NB4 (cell line): ENCODE results near the gene HELLS.

ENCODE experiments used
- DNase-seq: peaks from one replicate; pipeline ENCODE4 v3.0.0; 2010; ENCODE audit warnings: low read depth
- H3K4me3 ChIP-seq: one replicate; pipeline ENCODE4 v1.5.1; 2011; ENCODE audit warnings: mild to moderate bottlenecking, low read depth, low read length, moderate library complexity
- MYC ChIP-seq: IDR thresholded peaks from 2 replicates; pipeline ENCODE4 v1.6.1; 2011; ENCODE audit warnings: low read depth, low read length
- POLR2A ChIP-seq: IDR thresholded peaks from 2 replicates; pipeline ENCODE4 v1.6.1; 2011; ENCODE audit warnings: mild to moderate bottlenecking; ENCODE audit not compliant: insufficient read length; ENCODE audit errors: extremely low read depth
- TF ChIP-seq, protein P1 (sequence below): IDR thresholded peaks from 2 replicates; pipeline ENCODE4 v1.6.1; 2011; ENCODE audit warnings: low read depth, low read length
- TF ChIP-seq, protein P2 (sequence below): IDR thresholded peaks from one replicate; pipeline ENCODE4 v1.5.1; 2012; ENCODE audit warnings: low read depth, low read length

Gene HELLS

DNA sequence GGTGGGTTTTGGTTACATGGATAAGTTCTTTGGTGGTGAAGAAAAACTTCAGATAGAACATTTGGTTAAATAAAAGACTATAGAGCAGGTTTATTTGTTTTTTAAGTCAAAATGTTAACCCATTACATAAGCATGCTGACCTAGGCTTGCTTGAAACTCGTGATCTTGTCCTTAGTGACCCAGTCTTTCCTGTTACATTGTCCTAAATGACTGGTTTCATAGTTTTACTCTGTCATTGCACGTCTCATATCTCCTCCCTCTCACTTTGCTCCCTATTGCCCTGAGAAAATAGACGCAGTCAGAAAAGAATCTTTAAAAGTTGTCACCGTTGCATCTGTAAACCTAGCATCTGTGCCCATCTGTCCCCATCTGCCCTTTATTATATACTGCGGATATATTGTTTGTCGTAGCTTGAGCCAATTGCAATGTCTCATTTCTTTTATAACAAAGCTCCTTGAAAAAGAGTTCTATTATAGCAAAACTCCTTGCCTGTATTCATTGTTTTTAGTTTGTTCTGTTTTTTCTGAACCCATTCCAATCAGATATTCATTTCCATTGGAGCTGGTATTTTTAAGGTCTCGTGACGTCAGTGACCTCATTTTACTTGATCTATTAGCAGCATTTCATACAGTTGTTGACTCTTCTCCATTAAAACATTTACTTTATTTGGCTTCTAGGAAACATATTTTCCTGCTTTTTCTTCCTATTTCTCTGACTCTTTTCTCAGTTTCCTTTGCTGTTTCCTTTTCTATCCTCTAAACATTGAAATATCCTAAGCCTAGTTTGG lies 57.3 kb downstream of the HELLS start:
- DNase-seq, result no peak
- no peak for TF ChIP-seq MYC
- no peak for TF ChIP-seq POLR2A
- TF ChIP-seq, protein P1, sequence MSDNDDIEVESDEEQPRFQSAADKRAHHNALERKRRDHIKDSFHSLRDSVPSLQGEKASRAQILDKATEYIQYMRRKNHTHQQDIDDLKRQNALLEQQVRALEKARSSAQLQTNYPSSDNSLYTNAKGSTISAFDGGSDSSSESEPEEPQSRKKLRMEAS, result no peak
- TF ChIP-seq, protein P2, sequence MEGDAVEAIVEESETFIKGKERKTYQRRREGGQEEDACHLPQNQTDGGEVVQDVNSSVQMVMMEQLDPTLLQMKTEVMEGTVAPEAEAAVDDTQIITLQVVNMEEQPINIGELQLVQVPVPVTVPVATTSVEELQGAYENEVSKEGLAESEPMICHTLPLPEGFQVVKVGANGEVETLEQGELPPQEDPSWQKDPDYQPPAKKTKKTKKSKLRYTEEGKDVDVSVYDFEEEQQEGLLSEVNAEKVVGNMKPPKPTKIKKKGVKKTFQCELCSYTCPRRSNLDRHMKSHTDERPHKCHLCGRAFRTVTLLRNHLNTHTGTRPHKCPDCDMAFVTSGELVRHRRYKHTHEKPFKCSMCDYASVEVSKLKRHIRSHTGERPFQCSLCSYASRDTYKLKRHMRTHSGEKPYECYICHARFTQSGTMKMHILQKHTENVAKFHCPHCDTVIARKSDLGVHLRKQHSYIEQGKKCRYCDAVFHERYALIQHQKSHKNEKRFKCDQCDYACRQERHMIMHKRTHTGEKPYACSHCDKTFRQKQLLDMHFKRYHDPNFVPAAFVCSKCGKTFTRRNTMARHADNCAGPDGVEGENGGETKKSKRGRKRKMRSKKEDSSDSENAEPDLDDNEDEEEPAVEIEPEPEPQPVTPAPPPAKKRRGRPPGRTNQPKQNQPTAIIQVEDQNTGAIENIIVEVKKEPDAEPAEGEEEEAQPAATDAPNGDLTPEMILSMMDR, result no peak
- no peak overlapping the region for H3K4me3 ChIP-seq

DNA sequence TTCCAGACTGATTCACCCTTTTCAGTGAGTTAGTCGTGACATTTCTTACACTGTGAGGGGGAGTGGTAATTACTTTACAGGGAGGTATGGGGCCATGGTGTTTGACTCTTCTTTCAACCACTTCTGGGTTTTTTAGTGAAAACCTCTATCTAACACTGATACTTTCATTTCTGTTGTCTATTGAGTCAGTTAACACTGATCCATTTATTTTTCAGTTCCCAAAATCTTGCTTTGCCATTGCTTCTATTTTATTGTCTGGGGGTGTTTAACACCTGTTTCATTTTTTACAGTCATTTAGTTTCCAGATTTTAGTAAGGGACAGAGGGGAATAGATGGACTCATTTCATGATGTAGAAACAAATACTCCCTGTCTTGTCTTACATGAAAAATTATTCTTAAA lies 61.5 kb downstream of the HELLS start:
- TF ChIP-seq, protein P1, result no peak
- TF ChIP-seq POLR2A (no peak), MYC (no peak)
- TF ChIP-seq, protein P2, result no peak
- DNase-seq, result no peak
- H3K4me3 ChIP-seq, result no peak overlapping the region

DNA sequence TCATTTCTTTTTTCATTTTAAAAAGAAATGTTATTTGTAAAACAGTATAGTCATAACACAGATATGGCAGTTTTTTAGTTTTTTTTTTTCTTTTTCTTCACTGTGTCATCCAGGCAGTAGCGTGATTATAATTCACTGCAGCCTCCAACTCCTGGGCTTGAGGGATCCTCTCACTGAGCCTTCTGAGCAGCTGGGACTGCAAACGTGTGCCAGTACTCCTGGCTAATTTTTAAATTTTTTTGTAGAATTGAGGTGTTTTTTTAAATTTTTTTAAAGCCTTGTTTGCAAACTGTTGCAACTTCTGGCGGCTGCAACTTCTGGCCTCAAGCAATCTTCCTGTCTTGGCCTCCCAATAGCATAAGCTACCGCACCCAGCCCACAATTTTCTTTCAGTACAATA lies 63.0 kb downstream of the HELLS start:
- TF ChIP-seq, protein P1, result no peak
- TF ChIP-seq, protein P2, result no peak
- TF ChIP-seq MYC (no peak), POLR2A (no peak)
- no peak for DNase-seq

DNA sequence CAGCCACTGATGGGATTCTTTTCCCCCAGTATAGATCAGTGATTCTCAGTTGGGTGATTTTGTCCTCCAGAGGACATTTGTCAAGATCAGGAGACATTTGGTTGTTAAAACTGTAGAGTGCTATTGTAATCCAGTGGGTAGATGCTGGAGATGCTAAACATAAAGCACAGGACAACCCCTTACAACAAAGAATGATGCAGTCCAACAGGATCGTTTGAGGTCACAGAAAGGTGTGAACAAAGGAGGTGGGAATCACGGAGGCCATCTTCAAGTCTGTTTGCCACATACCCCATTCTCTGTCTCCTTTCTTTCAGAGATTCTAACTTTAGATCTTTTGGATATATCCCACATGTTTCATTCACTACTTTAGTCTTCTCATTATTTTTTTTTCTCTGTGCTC lies 69.0 kb downstream of the HELLS start:
- no peak overlapping the region for H3K4me3 ChIP-seq
- TF ChIP-seq MYC (no peak), POLR2A (no peak)
- TF ChIP-seq, protein P2, result no peak
- TF ChIP-seq, protein P1, result no peak
- no peak for DNase-seq

More for the DNA sequence above, 63.0 kb downstream of the HELLS start:
- no peak overlapping the region for H3K4me3 ChIP-seq

DNA sequence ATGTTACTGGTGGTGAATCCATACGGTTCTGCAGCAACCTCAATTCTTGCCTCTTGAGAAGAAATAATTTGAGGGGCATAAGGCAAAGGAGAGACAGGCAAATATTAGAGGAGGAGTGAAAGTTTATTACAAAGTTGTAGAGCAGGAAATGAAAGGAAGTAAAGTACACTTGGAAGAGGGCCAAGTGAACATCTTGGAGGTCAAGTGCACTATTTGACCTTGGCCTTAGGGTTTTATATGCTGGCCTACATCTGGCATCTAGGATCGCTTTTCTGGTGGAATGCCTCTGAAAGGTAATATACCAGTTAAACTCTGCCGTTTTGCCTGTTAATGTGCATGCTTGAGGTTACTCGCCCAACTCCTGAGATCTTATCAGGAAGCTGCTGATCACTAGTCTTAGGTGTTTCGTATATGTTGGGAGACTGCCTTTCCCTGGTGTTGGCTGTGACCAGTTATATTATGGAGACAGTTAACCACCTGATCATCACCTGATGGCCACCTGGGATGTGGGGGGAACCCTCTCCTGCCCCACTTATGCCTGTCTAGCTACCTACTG lies 71.9 kb downstream of the HELLS start:
- no peak overlapping the region for H3K4me3 ChIP-seq
- TF ChIP-seq, protein P1, result no peak
- TF ChIP-seq MYC, result no peak
- TF ChIP-seq POLR2A, result no peak
- TF ChIP-seq, protein P2, result no peak
- no peak for DNase-seq
